PC-9 (cell line): Measurements from ENCODE around the gene RPTOR.

Experiments used
- EZH2 ChIP-seq: fragments of 200-600 bp; sonication (generic); IDR thresholded peaks from 2 replicates; pipeline ENCODE4 v1.8.0; 2017; ENCODE audit warnings: antibody characterized with exemption, low read depth
- TF ChIP-seq, protein P1 (sequence below): fragments of 200-600 bp; sonication (generic); conservative IDR thresholded peaks from 2 replicates; pipeline ENCODE4 v1.6.1; 2017; ENCODE audit warnings: mixed run types, antibody characterized with exemption, mild to moderate bottlenecking, moderate library complexity

GRCh38 chr17:80834893-80835275 lies 290.2 kb downstream of the RPTOR start:
- TF ChIP-seq, protein P1, sequence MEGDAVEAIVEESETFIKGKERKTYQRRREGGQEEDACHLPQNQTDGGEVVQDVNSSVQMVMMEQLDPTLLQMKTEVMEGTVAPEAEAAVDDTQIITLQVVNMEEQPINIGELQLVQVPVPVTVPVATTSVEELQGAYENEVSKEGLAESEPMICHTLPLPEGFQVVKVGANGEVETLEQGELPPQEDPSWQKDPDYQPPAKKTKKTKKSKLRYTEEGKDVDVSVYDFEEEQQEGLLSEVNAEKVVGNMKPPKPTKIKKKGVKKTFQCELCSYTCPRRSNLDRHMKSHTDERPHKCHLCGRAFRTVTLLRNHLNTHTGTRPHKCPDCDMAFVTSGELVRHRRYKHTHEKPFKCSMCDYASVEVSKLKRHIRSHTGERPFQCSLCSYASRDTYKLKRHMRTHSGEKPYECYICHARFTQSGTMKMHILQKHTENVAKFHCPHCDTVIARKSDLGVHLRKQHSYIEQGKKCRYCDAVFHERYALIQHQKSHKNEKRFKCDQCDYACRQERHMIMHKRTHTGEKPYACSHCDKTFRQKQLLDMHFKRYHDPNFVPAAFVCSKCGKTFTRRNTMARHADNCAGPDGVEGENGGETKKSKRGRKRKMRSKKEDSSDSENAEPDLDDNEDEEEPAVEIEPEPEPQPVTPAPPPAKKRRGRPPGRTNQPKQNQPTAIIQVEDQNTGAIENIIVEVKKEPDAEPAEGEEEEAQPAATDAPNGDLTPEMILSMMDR, result no peak
- TF ChIP-seq EZH2, result no peak
